ENCODE measurements around the gene ADAMTSL1. TPM values are rescaled to one million over a fixed set of nuclear protein-coding genes. Genes with fewer than 3 reads are reported as not detected.

Gene ADAMTSL1
- total RNA-seq, 2 donors from 2014 or later: not detected

GRCh38 chr9:18566121-18566520 is 92.2 kb downstream of the ADAMTSL1 start:
- H3K27ac Mint-ChIP-seq: no peak overlapping the region
- DNase-seq: no peak
- no peaks in the 10 kb centered on the region for H3K36me3 Mint-ChIP-seq (ENCODE audit: insufficient read depth in 2 of 2)
- no peak overlapping the region for H3K4me3 Mint-ChIP-seq
- no peaks in the 10 kb centered on the region for H3K4me1 Mint-ChIP-seq (ENCODE audit: low read depth)
- peaks cover 5% of the 10 kb centered on the region in 2 donors for H3K9me3 Mint-ChIP-seq
- no peaks in the 10 kb centered on the region for H3K27me3 Mint-ChIP-seq (ENCODE audit: low read depth)
- no peak for ATAC-seq (replicated peaks in 1 of 2)

DNA sequence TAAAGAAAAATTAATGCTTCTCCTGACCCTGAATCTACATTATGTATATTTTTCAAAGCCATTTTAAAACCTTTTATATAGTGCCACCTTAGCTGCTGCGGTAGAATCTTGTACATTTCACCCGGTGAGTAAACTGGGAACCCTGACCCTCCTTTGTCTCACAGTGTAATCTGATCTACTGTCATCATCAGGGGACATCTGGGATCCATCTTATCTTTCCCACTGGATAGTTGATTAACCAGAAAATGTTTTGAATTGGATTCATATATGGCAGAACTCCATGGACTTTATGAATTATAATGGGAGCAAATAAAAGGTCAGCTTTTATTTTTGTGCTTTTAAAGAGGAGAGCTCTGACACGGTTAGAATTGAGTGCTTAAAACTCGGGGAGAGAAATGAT is 95.0 kb downstream of the ADAMTSL1 start:
- Mint-ChIP-seq H3K27ac (no peak overlapping the region), H3K4me1 (ENCODE audit: low read depth) (no peaks in the 10 kb centered on the region), H3K36me3 (ENCODE audit: insufficient read depth in 2 of 2) (no peaks in the 10 kb centered on the region), H3K4me3 (no peak overlapping the region), H3K27me3 (ENCODE audit: low read depth) (no peaks in the 10 kb centered on the region), H3K9me3 (no peaks in the 10 kb centered on the region)
- ATAC-seq (replicated peaks in 1 of 2): no peak
- DNase-seq: no peak

GRCh38 chr9:18569941-18570630 is 96.1 kb downstream of the ADAMTSL1 start:
- ATAC-seq (replicated peaks in 1 of 2) (no peak), DNase-seq (no peak)
- H3K4me1 Mint-ChIP-seq (ENCODE audit: low read depth): no peaks in the 10 kb centered on the region
- H3K36me3 Mint-ChIP-seq (ENCODE audit: insufficient read depth in 2 of 2): no peaks in the 10 kb centered on the region
- no peak overlapping the region for H3K4me3 Mint-ChIP-seq
- no peak overlapping the region for H3K27ac Mint-ChIP-seq
- H3K27me3 Mint-ChIP-seq (ENCODE audit: low read depth): no peaks in the 10 kb centered on the region
- H3K9me3 Mint-ChIP-seq: no peaks in the 10 kb centered on the region

- DNase-seq (no peak), ATAC-seq (replicated peaks in 1 of 2) (no peak)
- Mint-ChIP-seq H3K27me3 (ENCODE audit: low read depth) (no peaks in the 10 kb centered on the region), H3K4me1 (ENCODE audit: low read depth) (no peaks in the 10 kb centered on the region), H3K4me3 (no peak overlapping the region), H3K9me3 (no peaks in the 10 kb centered on the region), H3K36me3 (ENCODE audit: insufficient read depth in 2 of 2) (no peaks in the 10 kb centered on the region), H3K27ac (no peak overlapping the region)
Measured at GRCh38 chr9:18573021-18573556, 99.1 kb downstream of the ADAMTSL1 start.

- Mint-ChIP-seq H3K4me3 (no peak overlapping the region), H3K9me3 (no peaks in the 10 kb centered on the region), H3K27ac (no peak overlapping the region), H3K27me3 (ENCODE audit: low read depth) (no peaks in the 10 kb centered on the region), H3K36me3 (ENCODE audit: insufficient read depth in 2 of 2) (no peaks in the 10 kb centered on the region), H3K4me1 (ENCODE audit: low read depth) (no peaks in the 10 kb centered on the region)
- no peak for DNase-seq
- no peak for ATAC-seq (replicated peaks in 1 of 2)
Measured at GRCh38 chr9:18575686-18576085, 101.7 kb downstream of the ADAMTSL1 start.

DNA sequence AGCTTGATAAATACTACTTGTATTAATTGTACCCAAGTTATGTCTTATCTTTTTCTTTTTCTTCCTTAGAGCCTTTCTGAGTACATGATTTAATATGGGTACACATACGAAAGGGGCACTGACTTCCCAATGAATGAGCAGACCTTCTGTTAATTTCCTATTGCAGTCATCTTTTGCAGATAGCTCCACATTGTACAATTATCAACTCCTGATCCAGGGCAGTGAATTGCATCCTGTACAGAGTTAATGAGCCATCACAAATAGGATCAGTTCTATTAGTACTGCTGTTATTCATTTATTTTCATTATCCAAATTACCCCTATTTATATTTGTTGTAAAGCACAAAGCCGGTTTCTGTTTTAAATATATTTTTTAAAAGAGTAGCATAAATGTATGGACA is 105.6 kb downstream of the ADAMTSL1 start:
- Mint-ChIP-seq H3K9me3 (peaks cover 2% of the 10 kb centered on the region in 2 donors), H3K27ac (no peak overlapping the region), H3K4me3 (no peak overlapping the region), H3K27me3 (ENCODE audit: low read depth) (no peaks in the 10 kb centered on the region), H3K36me3 (ENCODE audit: insufficient read depth in 2 of 2) (no peaks in the 10 kb centered on the region), H3K4me1 (ENCODE audit: low read depth) (no peaks in the 10 kb centered on the region)
- ATAC-seq (replicated peaks in 1 of 2) (no peak), DNase-seq (no peak)

DNA sequence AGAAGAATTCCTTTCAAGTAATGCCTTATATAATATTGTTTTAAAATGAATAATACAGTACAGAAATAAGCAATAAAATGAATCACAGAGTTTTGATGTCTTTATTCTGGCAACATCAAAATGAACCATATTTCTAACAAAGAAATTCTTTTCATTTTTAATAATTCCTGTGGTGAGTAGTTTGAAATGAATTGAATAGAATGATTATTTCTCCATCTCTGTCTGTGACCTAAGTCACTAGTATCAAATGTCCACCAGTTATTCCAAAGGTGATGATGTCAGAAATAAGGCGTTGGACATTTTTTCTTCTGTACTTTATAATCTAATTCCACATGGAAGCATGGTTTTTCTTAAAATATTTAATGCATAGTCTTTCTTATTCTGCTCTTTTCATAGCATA is 106.2 kb downstream of the ADAMTSL1 start:
- H3K4me1 Mint-ChIP-seq (ENCODE audit: low read depth): no peaks in the 10 kb centered on the region
- H3K4me3 Mint-ChIP-seq: no peak overlapping the region
- DNase-seq (no peak), ATAC-seq (replicated peaks in 1 of 2) (no peak)
- H3K27ac Mint-ChIP-seq: no peak overlapping the region
- peaks cover 2% of the 10 kb centered on the region in 2 donors for H3K9me3 Mint-ChIP-seq
- no peaks in the 10 kb centered on the region for H3K27me3 Mint-ChIP-seq (ENCODE audit: low read depth)
- no peaks in the 10 kb centered on the region for H3K36me3 Mint-ChIP-seq (ENCODE audit: insufficient read depth in 2 of 2)

DNA sequence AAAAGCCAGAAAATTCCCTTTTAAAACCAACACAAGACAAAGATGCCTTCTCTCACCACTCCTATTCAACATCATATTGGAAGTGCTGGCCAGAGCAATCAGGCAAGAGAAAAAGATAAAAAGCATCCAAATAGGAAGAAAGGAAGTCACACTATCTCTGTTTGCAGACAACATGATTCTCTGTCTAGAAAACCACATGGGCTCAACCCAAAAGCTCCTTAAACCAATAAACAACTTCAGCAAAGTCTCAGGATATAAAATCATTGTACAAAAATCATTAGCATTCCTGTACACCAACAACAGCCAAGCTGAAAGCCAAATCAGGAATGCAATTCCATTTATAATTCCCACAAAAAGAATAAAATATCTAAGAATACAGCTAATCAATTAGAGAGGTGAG is 112.0 kb downstream of the ADAMTSL1 start:
- no peak for ATAC-seq (replicated peaks in 1 of 2)
- DNase-seq: no peak
- Mint-ChIP-seq H3K4me3 (no peak overlapping the region), H3K4me1 (ENCODE audit: low read depth) (no peaks in the 10 kb centered on the region), H3K9me3 (peaks cover 5 to 7% of the 10 kb centered on the region in 2 donors), H3K27me3 (ENCODE audit: low read depth) (no peaks in the 10 kb centered on the region), H3K27ac (no peak overlapping the region), H3K36me3 (ENCODE audit: insufficient read depth in 2 of 2) (no peaks in the 10 kb centered on the region)

- Mint-ChIP-seq H3K9me3 (peaks cover 7% of the 10 kb centered on the region in 2 donors), H3K27me3 (ENCODE audit: low read depth) (no peaks in the 10 kb centered on the region)
Measured at GRCh38 chr9:18588002-18588401, 114.0 kb downstream of the ADAMTSL1 start.

GRCh38 chr9:18591261-18591660 is 117.3 kb downstream of the ADAMTSL1 start:
- H3K4me3 Mint-ChIP-seq: no peak overlapping the region
- DNase-seq (no peak), ATAC-seq (replicated peaks in 1 of 2) (no peak)
- H3K9me3 Mint-ChIP-seq: peaks cover 14 to 17% of the 10 kb centered on the region in 2 donors
- H3K36me3 Mint-ChIP-seq (ENCODE audit: insufficient read depth in 2 of 2): no peaks in the 10 kb centered on the region
- no peak overlapping the region for H3K27ac Mint-ChIP-seq
- H3K4me1 Mint-ChIP-seq (ENCODE audit: low read depth): no peaks in the 10 kb centered on the region
- no peaks in the 10 kb centered on the region for H3K27me3 Mint-ChIP-seq (ENCODE audit: low read depth)

More at GRCh38 chr9:18588002-18588401, 114.0 kb downstream of the ADAMTSL1 start:
- DNase-seq: no peak
- ATAC-seq (replicated peaks in 1 of 2): no peak
- Mint-ChIP-seq H3K36me3 (ENCODE audit: insufficient read depth in 2 of 2) (no peaks in the 10 kb centered on the region), H3K4me3 (no peak overlapping the region), H3K4me1 (ENCODE audit: low read depth) (no peaks in the 10 kb centered on the region), H3K27ac (no peak overlapping the region)

DNA sequence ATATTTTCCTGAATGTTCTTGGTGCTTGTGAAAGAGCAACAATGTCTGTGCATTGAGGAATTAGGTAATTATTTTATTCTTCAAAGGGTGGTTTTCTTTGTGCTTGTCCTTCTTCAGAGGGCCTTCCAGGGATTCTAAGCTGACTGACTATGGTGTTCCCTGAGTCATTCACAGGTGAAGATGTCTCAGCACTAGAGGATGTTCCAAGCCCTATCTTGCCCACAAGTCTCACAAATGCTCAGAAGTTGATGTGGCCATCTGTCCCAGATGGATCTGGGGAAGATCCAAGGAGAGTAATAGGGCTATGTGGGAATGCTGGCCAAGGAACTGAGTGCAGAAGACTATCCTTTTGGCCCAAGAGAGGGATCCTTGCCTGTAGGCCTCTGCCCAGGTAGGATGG is 120.9 kb downstream of the ADAMTSL1 start:
- Mint-ChIP-seq H3K4me3 (no peak overlapping the region), H3K9me3 (peaks cover 11 to 15% of the 10 kb centered on the region in 2 donors), H3K36me3 (ENCODE audit: insufficient read depth in 2 of 2) (no peaks in the 10 kb centered on the region), H3K4me1 (ENCODE audit: low read depth) (no peaks in the 10 kb centered on the region), H3K27me3 (ENCODE audit: low read depth) (no peaks in the 10 kb centered on the region), H3K27ac (no peak overlapping the region)
- ATAC-seq (replicated peaks in 1 of 2) (no peak), DNase-seq (no peak)

- no peaks in the 10 kb centered on the region for H3K4me1 Mint-ChIP-seq (ENCODE audit: low read depth)
- H3K9me3 Mint-ChIP-seq: peaks cover 9 to 14% of the 10 kb centered on the region in 2 donors
- DNase-seq (no peak), ATAC-seq (replicated peaks in 1 of 2) (no peak)
- H3K4me3 Mint-ChIP-seq: no peak overlapping the region
- H3K36me3 Mint-ChIP-seq (ENCODE audit: insufficient read depth in 2 of 2): no peaks in the 10 kb centered on the region
- no peaks in the 10 kb centered on the region for H3K27me3 Mint-ChIP-seq (ENCODE audit: low read depth)
- no peak overlapping the region for H3K27ac Mint-ChIP-seq
Measured at GRCh38 chr9:18595597-18595996, 121.6 kb downstream of the ADAMTSL1 start.

GRCh38 chr9:18596920-18597319 is 123.0 kb downstream of the ADAMTSL1 start:
- H3K4me1 Mint-ChIP-seq (ENCODE audit: low read depth): no peaks in the 10 kb centered on the region
- ATAC-seq (replicated peaks in 1 of 2) (no peak), DNase-seq (no peak)
- no peak overlapping the region for H3K27ac Mint-ChIP-seq
- peaks cover 9 to 10% of the 10 kb centered on the region in 2 donors for H3K9me3 Mint-ChIP-seq
- no peaks in the 10 kb centered on the region for H3K27me3 Mint-ChIP-seq (ENCODE audit: low read depth)
- no peaks in the 10 kb centered on the region for H3K36me3 Mint-ChIP-seq (ENCODE audit: insufficient read depth in 2 of 2)
- H3K4me3 Mint-ChIP-seq: no peak overlapping the region

GRCh38 chr9:18598969-18599368 is 125.0 kb downstream of the ADAMTSL1 start:
- peaks cover 8 to 9% of the 10 kb centered on the region in 2 donors for H3K9me3 Mint-ChIP-seq
- ATAC-seq (replicated peaks in 1 of 2) (no peak), DNase-seq (no peak)
- H3K4me1 Mint-ChIP-seq (ENCODE audit: low read depth): no peaks in the 10 kb centered on the region
- no peaks in the 10 kb centered on the region for H3K27me3 Mint-ChIP-seq (ENCODE audit: low read depth)
- H3K36me3 Mint-ChIP-seq (ENCODE audit: insufficient read depth in 2 of 2): no peaks in the 10 kb centered on the region
- H3K27ac Mint-ChIP-seq: no peak overlapping the region
- H3K4me3 Mint-ChIP-seq: no peak overlapping the region
